PC-3 (cell line): ENCODE measurements around the gene PDZRN3. TPM values are rescaled to one million over a fixed set of nuclear protein-coding genes. Genes with fewer than 3 reads are reported as not detected.

ENCODE experiments used
- ATAC-seq: fragments of 200-7000 bp; cut with Tn5 transposase; 2 replicates; pipeline ENCODE4 v1.9.1; 2020; ENCODE audit warnings: mild to moderate bottlenecking, moderate library complexity
- BruUV-seq: library from RNA; stranded (reverse); fragments of 400-500 nt; replicated peaks from 2 replicates; lab custom pipeline; 2021; lab: Mats Ljungman, UMichigan
- CTCF ChIA-PET: fragments of 300-600 bp; sonication (Branson Sonifier 250); formaldehyde crosslinking; loops from one replicate; lab custom pipeline; 2022; ENCODE audit warnings: antibody characterized with exemption; lab: Charles Lee
- POLR2A ChIA-PET: fragments of 300-600 bp; sonication (Branson Sonifier 250); formaldehyde crosslinking; loops from one replicate; lab custom pipeline; 2022; ENCODE audit warnings: antibody characterized with exemption; ENCODE audit not compliant: unreplicated experiment; lab: Charles Lee
- DNase-seq: peaks from one replicate; pipeline ENCODE4 v3.0.0-alpha.2; 2015
- H2AFZ ChIP-seq: fragments of 300-600 bp; sonication (generic); 2 replicates; pipeline ENCODE4 v1.6.0; 2016; ENCODE audit warnings: antibody characterized with exemption, low read length
- H3F3A ChIP-seq: fragments of 300-600 bp; sonication (generic); one replicate; pipeline ENCODE4 v1.6.0; 2017; ENCODE audit warnings: antibody characterized with exemption, low read length, control low read depth, mild to moderate bottlenecking; ENCODE audit not compliant: unreplicated experiment
- H3K27ac ChIP-seq: fragments of 300-600 bp; sonication (generic); 2 replicates; pipeline ENCODE4 v1.5.1; 2016; ENCODE audit warnings: mild to moderate bottlenecking, low read length
- H3K27me3 ChIP-seq: fragments of 300-600 bp; sonication (generic); 2 replicates; pipeline ENCODE4 v1.6.1; 2016; ENCODE audit warnings: low read length, mixed read lengths
- H3K36me3 ChIP-seq: fragments of 300-600 bp; sonication (generic); 2 replicates; pipeline ENCODE4 v1.6.1; 2016; ENCODE audit warnings: low read depth, mixed run types, low read length, mixed read lengths
- H3K4me1 ChIP-seq: fragments of 300-600 bp; sonication (generic); 2 replicates; pipeline ENCODE4 v1.5.1; 2016; ENCODE audit warnings: low read length; ENCODE audit not compliant: insufficient read depth
- H3K4me2 ChIP-seq: fragments of 300-600 bp; sonication (generic); 2 replicates; pipeline ENCODE4 v1.6.0; 2016; ENCODE audit warnings: low read length
- H3K4me3 ChIP-seq: fragments of 300-600 bp; sonication (generic); 2 replicates; pipeline ENCODE4 v1.5.1; 2016; ENCODE audit warnings: mild to moderate bottlenecking, low read length, mixed read lengths
- H3K79me2 ChIP-seq: fragments of 300-600 bp; sonication (generic); 2 replicates; pipeline ENCODE4 v1.6.1; 2017; ENCODE audit warnings: low read length, mixed read lengths
- H3K9ac ChIP-seq: fragments of 300-600 bp; sonication (generic); 2 replicates; pipeline ENCODE4 v1.6.0; 2016; ENCODE audit warnings: mild to moderate bottlenecking, low read length
- H3K9me2 ChIP-seq: fragments of 300-600 bp; sonication (generic); replicated peaks from 2 replicates; pipeline ENCODE4 v1.6.1; 2016; ENCODE audit warnings: mixed run types, low read length, mixed read lengths
- H3K9me3 ChIP-seq: fragments of 300-600 bp; sonication (generic); 2 replicates; pipeline ENCODE4 v1.6.1; 2016; ENCODE audit warnings: low read length, mixed read lengths
- H4K20me1 ChIP-seq: fragments of 300-600 bp; sonication (generic); 2 replicates; pipeline ENCODE4 v1.6.1; 2016; ENCODE audit warnings: low read length, mixed read lengths
- CTCF ChIP-seq: fragments of 300-600 bp; sonication (generic); conservative IDR thresholded peaks from 2 replicates; pipeline ENCODE4 v1.5.1; 2017; ENCODE audit warnings: antibody characterized with exemption, low read depth, mild to moderate bottlenecking, low read length
- EZH2 ChIP-seq: fragments of 300-600 bp; sonication (generic); IDR thresholded peaks from one replicate; pipeline ENCODE4 v1.6.1; 2017; ENCODE audit warnings: antibody characterized with exemption, mild to moderate bottlenecking, low read length; ENCODE audit not compliant: unreplicated experiment
- EZH2phosphoT487 ChIP-seq: fragments of 300-600 bp; sonication (generic); IDR thresholded peaks from 2 replicates; pipeline ENCODE4 v1.6.1; 2018; ENCODE audit warnings: mild to moderate bottlenecking, antibody characterized with exemption, low read length, borderline replicate concordance
- intact Hi-C: fragments of 100-400 bp; cut with micrococcal nuclease; formaldehyde crosslinking; loops from 2 replicates; pipeline ENCODE4 v1.9.0; 2023
- total RNA-seq: library from RNA; depleted of rRNA; stranded (reverse); fragments of >200 nt; gene quantifications from 2 replicates; pipeline ENCODE4 v1.2.3, GENCODE V29; 2014

Gene PDZRN3
- total RNA-seq, 1 experiment from 2014 or later: not detected

- H3K9me2 ChIP-seq: no peaks in the 10 kb centered on the region
- no peak overlapping the region for H3K9ac ChIP-seq
- H2AFZ ChIP-seq: no peak overlapping the region
- TF ChIP-seq EZH2: no peak
- TF ChIP-seq CTCF: no peak
- TF ChIP-seq EZH2phosphoT487: no peak
- intact Hi-C loops: no loop called here
- no peak overlapping the region for H3K4me2 ChIP-seq
- no peaks in the 10 kb centered on the region for H3K79me2 ChIP-seq
- DNase-seq: no peak
- no peaks in the 10 kb centered on the region for H3K9me3 ChIP-seq
- H3K27me3 ChIP-seq: no peaks in the 10 kb centered on the region
- ChIA-PET CTCF (no interaction called here), POLR2A (no interaction called here)
- H3K27ac ChIP-seq: no peak overlapping the region
- no peaks in the 10 kb centered on the region for H4K20me1 ChIP-seq
- H3K4me3 ChIP-seq: no peak overlapping the region
- H3K36me3 ChIP-seq: no peaks in the 10 kb centered on the region
- H3K4me1 ChIP-seq: no peaks in the 10 kb centered on the region
- H3F3A ChIP-seq: no peaks in the 10 kb centered on the region
- no peak for ATAC-seq
- BruUV-seq: no TSS peak
Observed at GRCh38 chr3:73586190-73586589, 38.6 kb downstream of the PDZRN3 start.

- no peaks in the 10 kb centered on the region for H3K36me3 ChIP-seq
- H2AFZ ChIP-seq: no peak overlapping the region
- H3K79me2 ChIP-seq: no peaks in the 10 kb centered on the region
- CTCF ChIA-PET: no interaction called here
- intact Hi-C loops: no loop called here
- H3K9me2 ChIP-seq: no peaks in the 10 kb centered on the region
- no peak overlapping the region for H3K27ac ChIP-seq
- 0 out of 2 replicates have a peak, but pooled peaks cover 3% of the 10 kb centered on the region for H3K9me3 ChIP-seq
- POLR2A ChIA-PET: no interaction called here
- DNase-seq (no peak), ATAC-seq (no peak)
- no peak overlapping the region for H3K4me2 ChIP-seq
- H4K20me1 ChIP-seq: no peaks in the 10 kb centered on the region
- no peak overlapping the region for H3K9ac ChIP-seq
- H3K27me3 ChIP-seq: no peaks in the 10 kb centered on the region
- H3K4me3 ChIP-seq: no peak overlapping the region
- H3K4me1 ChIP-seq: no peaks in the 10 kb centered on the region
- TF ChIP-seq EZH2phosphoT487 (no peak), EZH2 (no peak), CTCF (no peak)
- H3F3A ChIP-seq: no peaks in the 10 kb centered on the region
- no TSS peak for BruUV-seq
Observed at GRCh38 chr3:73584873-73585272, 39.9 kb downstream of the PDZRN3 start.

GRCh38 chr3:73582535-73582934 is 42.2 kb downstream of the PDZRN3 start:
- ChIA-PET CTCF (no interaction called here), POLR2A (no interaction called here)
- TF ChIP-seq EZH2phosphoT487 (no peak), EZH2 (no peak), CTCF (no peak)
- no peaks in the 10 kb centered on the region for H3F3A ChIP-seq
- no peaks in the 10 kb centered on the region for H3K79me2 ChIP-seq
- H3K9me3 ChIP-seq: 0 out of 2 replicates have a peak, but pooled peaks cover 5% of the 10 kb centered on the region
- H3K36me3 ChIP-seq: no peaks in the 10 kb centered on the region
- no peak for DNase-seq
- no peak for ATAC-seq
- no peak overlapping the region for H2AFZ ChIP-seq
- H3K9ac ChIP-seq: no peak overlapping the region
- no peaks in the 10 kb centered on the region for H3K9me2 ChIP-seq
- H3K27me3 ChIP-seq: no peaks in the 10 kb centered on the region
- no peak overlapping the region for H3K27ac ChIP-seq
- H3K4me1 ChIP-seq: no peaks in the 10 kb centered on the region
- H3K4me3 ChIP-seq: no peak overlapping the region
- no peak overlapping the region for H3K4me2 ChIP-seq
- BruUV-seq: no TSS peak
- intact Hi-C loops: no loop called here
- H4K20me1 ChIP-seq: no peaks in the 10 kb centered on the region
